Renal cortical epithelial cell (primary cell): ENCODE data around the gene FAM167B. TPM values are rescaled to one million over a fixed set of nuclear protein-coding genes. Genes with fewer than 3 reads are reported as not detected.
"Not testable (repeated sequence)": the region's sequence is repeated elsewhere in the genome, so short reads cannot be mapped to it uniquely, and the experiment has no call there.

Experiments used
- DNase-seq: peaks from one replicate; pipeline ENCODE4 v3.0.0-alpha.2; 2011; ENCODE audit warnings: low read depth
- total RNA-seq: library from RNA; depleted of rRNA; stranded (reverse); fragments of >200 nt; gene quantifications from 2 replicates; pipeline ENCODE4 v1.2.3, GENCODE V29; 2014

The FAM167B gene
- total RNA-seq, 1 donor from 2014 or later: 0.20 TPM

- DNase-seq: not testable (repeated sequence)
These were observed 16.2 kb downstream of the FAM167B start for GRCh38 chr1:32263236-32263593.

DNA sequence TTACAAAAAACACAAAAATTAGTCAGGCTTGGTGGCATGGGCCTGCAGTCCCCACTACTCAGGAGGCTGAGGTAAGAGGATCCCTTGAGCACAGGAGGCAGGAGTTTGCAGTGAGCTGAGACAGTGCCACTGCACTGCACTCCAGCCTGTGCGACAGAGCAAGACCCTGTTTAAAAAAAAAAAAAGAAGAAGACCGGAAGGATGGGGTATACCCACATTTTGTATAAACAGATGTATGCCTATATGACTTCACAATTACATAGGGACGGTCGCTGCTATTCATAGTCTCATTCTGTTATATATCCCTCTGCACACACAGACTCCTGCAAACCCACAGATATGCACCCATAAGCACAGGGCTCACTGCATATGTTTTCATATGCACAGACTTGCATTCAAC, 16.7 kb downstream of the FAM167B start:
- no peak for DNase-seq

DNA sequence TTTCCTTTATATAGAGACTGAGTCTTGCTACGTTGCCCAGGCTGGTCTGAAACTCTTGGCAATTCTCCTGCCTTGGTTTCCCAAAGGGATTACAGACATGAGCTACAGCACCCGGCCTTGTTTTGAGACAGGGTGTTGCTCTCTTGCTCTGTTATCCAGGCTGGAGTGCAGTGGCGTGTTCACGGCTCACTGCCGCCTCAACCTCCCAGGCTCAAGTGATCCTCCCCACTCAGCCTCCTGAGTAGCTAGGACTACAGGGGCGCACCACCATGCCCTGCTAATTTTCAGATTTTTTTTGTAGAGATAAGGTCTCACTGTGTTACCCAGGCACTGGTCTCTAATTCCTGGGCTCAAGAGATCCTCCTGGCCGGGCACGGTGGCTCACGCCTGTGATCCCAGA, 18.8 kb downstream of the FAM167B start:
- no peak for DNase-seq

GRCh38 chr1:32266921-32267591, 20.0 kb downstream of the FAM167B start:
- DNase-seq: peak; percentile 72

- no peak for DNase-seq
These were observed 22.7 kb downstream of the FAM167B start for GRCh38 chr1:32269744-32270143.

DNA sequence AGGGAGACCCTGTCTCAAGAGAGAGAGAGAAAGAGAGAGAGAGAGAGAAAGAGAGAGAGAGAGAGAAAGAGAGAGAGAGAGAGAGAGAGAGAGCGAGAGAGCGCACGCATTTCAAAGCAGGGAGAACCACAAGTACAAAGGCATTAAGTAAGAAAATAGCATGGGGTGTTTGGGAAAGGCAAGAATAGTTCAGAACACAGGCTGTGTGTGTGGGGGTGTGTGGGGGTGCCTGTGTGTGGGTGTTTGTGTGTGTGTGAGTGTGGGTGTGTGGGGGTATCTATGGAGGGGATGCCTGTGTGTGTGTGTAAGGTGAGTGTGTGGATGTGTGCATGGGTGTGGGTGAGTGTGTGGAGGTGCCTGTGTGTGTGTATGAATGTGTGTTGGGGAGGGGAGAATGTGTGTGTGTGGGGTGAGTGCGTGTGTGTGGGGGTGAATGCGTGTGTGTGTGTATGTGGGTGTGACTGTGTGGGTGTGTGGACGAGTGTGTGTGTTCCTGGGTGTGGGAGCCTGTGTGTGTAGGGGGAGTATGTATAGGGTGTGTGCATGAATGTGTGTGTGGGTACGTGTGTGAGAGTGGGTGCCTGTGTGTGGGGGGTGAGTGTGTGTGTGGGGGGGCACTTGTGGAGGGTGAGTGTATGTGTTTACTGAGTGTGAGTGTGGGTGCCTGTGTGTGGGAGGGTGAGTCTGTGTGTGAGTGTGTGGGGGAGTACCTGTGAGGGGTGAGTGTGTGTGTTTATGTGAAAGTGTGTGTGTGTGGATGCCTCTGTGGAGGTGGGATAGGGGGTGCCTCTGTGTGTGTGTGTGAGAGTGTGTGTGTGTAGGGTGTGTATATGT, 25.8 kb downstream of the FAM167B start:
- DNase-seq: no peak

- DNase-seq: peak; percentile 37
These were observed 26.6 kb downstream of the FAM167B start for GRCh38 chr1:32273391-32274208.

GRCh38 chr1:32274646-32275340, 27.8 kb downstream of the FAM167B start:
- DNase-seq: no peak

- DNase-seq: no peak
These were observed 28.4 kb downstream of the FAM167B start for GRCh38 chr1:32275424-32275823.

DNA sequence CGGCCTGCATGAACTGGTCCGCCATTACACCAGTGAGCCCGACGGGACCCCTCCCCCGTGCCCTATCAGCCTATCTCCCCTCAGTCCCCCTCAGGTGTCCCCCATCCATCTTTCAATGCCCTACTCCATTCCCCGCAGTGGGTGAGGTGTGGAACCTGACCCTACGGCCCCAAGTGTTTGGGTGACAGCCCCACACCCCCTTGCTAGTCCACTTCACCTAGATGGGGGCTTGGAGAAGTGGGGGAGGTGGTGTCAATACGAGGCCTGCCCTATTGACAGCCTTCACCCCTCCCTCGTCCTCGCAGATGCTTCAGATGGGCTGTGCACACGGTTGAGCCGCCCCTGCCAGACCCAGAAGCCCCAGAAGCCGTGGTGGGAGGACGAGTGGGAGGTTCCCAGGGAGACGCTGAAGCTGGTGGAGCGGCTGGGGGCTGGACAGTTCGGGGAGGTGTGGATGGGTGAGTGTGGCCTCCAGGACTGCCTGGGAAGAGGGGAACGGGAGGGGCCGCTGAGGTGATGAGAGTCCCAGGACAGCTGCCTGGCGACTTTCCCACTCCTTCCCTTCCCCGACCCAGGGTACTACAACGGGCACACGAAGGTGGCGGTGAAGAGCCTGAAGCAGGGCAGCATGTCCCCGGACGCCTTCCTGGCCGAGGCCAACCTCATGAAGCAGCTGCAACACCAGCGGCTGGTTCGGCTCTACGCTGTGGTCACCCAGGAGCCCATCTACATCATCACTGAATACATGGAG, 29.2 kb downstream of the FAM167B start:
- DNase-seq: no peak

DNA sequence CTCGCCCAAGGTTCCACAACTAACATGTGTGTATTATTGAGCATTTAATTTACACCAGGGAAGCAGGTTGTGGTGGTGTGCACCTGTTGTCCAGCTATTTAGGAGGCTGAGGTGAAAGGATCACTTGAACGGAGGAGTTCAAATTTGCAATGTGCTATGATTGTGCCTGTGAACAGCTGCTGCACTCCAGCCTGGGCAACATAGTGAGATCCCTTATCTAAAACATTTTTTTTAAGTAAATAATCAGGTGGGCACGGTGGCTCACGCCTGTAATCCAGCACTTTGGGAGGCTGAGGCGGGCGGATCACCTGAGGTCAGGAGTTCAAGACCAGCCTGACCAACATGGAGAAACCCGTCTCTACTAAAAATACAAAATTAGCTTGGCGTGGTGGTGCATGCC, 37.8 kb downstream of the FAM167B start:
- not testable (repeated sequence) for DNase-seq

DNA sequence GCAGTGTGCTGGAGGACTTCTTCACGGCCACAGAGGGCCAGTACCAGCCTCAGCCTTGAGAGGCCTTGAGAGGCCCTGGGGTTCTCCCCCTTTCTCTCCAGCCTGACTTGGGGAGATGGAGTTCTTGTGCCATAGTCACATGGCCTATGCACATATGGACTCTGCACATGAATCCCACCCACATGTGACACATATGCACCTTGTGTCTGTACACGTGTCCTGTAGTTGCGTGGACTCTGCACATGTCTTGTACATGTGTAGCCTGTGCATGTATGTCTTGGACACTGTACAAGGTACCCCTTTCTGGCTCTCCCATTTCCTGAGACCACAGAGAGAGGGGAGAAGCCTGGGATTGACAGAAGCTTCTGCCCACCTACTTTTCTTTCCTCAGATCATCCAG, 38.6 kb downstream of the FAM167B start:
- DNase-seq: no peak

GRCh38 chr1:32286763-32287162, 39.7 kb downstream of the FAM167B start:
- DNase-seq: no peak

DNA sequence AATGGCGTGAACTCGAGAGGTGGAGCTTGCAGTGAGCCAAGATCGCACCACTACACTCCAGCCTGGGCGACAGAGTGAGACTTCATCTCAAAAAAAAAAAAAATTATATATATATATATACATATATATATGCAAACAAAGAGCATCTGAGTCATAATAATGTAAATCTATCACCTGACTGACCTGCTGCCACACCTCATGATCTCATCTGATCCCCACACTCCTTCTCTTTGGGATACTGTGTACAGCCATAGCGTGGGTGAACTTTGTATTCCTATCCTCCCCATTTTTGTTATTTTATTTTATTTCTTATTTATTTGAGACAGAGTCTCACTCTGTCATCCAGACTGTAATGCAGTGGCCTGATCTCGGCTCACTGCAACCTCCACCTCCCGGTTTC, 42.2 kb downstream of the FAM167B start:
- DNase-seq: no peak

DNA sequence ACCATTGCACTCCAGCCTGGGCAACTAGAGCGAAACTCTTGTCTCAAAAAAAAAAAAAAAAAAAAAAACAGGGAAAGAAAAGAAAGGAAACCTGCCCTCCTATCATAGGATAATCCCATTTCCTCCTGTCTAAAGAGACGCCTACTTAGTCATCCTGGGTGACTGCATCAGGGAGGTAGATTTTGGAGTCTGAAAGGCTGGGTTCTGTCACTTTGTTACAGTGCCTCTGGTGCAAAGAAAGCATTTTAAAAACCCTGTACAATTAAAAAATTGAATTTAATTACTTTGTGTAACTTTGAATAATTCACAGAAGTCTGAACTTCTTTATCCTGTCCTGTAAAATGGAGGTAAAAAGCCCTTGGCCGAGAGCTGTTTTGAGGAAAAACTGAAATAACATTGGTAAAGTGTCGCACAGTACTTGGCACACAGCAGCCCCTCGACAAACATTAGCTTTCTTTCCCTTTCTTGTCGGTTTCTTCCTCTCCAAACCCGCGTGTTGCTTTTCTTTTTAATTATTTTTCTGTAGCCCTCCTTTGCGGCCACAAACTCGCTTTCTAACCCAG, 44.2 kb downstream of the FAM167B start:
- DNase-seq: peak; percentile 38

DNA sequence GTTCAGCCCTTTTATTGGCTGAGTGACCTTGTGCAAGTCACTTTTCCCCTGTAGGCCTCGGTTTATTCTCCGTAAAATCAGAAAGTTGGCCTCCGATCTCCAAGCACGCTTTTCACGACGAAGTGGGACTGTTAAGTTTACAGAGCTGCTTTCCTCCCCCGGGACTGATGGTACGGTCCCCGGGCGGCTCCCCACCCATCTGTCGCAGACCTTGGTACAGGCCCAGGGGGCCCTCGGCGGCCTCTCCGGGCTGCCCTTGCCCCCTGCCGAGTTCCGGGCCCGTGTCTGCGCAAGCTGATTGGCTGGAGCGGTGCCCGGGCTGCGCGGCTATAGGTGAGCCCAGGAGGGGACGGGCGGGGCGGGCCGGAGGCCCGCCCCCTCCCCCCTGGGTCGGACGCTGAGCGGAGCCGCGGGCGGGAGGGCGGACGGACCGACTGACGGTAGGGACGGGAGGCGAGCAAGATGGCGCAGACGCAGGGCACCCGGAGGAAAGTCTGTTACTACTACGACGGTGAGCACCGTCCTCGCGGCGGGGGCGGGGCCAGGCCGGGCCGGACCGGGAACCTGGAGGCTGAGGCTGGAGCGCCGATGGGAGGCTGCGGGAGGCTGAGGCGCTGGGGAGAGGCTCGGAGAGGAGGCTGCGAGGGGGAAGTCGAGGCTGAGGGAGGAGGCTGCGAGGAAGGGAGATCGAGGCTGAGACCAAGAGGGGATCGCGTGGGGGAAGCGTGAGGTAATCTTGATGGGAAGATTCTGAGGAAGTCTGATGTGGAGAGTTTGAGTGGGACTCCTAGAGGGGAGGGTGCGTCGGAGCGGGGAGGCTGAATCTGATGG, 44.9 kb downstream of the FAM167B start, which contains the start of gene HDAC1:
Gene HDAC1 (plus strand): TSS at position 376 of the 831 bp plus-strand sequence. CDS start 87 bp downstream, at position 463.
- DNase-seq: peak; percentile 81

- not testable (repeated sequence) for DNase-seq
These were observed 51.2 kb downstream of the FAM167B start for GRCh38 chr1:32298211-32298610.
